ENCODE results near the gene NECAB3.
"Not testable (repeated sequence)": the region's sequence is repeated elsewhere in the genome, so short reads cannot be mapped to it uniquely, and the experiment has no call there.

NECAB3 gene

GRCh38 chr20:33698966-33699365 is 24.7 kb upstream of the NECAB3 start:
- not testable (repeated sequence) for DNase-seq (ENCODE audit: low read depth in 4 of 4, low spot score in 1 of 4)

- no peak for DNase-seq (ENCODE audit: low read depth in 4 of 4, low spot score in 1 of 4)
Observed at GRCh38 chr20:33697129-33697528, 22.9 kb upstream of the NECAB3 start.

GRCh38 chr20:33696448-33696847 is 22.2 kb upstream of the NECAB3 start:
- DNase-seq (ENCODE audit: low read depth in 4 of 4, low spot score in 1 of 4) = no peak

GRCh38 chr20:33694639-33695012 is 20.4 kb upstream of the NECAB3 start:
- DNase-seq (ENCODE audit: low read depth in 4 of 4, low spot score in 1 of 4) = no peak

GRCh38 chr20:33693741-33694638 is 19.8 kb upstream of the NECAB3 start:
- DNase-seq (ENCODE audit: low read depth in 4 of 4, low spot score in 1 of 4) = no peak

- DNase-seq (ENCODE audit: low read depth in 4 of 4, low spot score in 1 of 4) = no peak
Observed at GRCh38 chr20:33693289-33693688, 19.1 kb upstream of the NECAB3 start.

- DNase-seq (ENCODE audit: low read depth in 4 of 4, low spot score in 1 of 4) = peak in 2 of 4 experiments; percentile 28 to 36
Observed at GRCh38 chr20:33689973-33690372, 15.7 kb upstream of the NECAB3 start.

GRCh38 chr20:33689493-33689892 is 15.3 kb upstream of the NECAB3 start:
- DNase-seq (ENCODE audit: low read depth in 4 of 4, low spot score in 1 of 4) = no peak

GRCh38 chr20:33688938-33689424 is 14.8 kb upstream of the NECAB3 start:
- no peak for DNase-seq (ENCODE audit: low read depth in 4 of 4, low spot score in 1 of 4)

GRCh38 chr20:33687993-33688937 is 14.0 kb upstream of the NECAB3 start:
- no peak for DNase-seq (ENCODE audit: low read depth in 4 of 4, low spot score in 1 of 4)

GRCh38 chr20:33687370-33687915 is 13.2 kb upstream of the NECAB3 start:
- no peak for DNase-seq (ENCODE audit: low read depth in 4 of 4, low spot score in 1 of 4)

- no peak for DNase-seq (ENCODE audit: low read depth in 4 of 4, low spot score in 1 of 4)
Observed at GRCh38 chr20:33686984-33687366, 12.7 kb upstream of the NECAB3 start.

GRCh38 chr20:33686100-33686983 is 12.1 kb upstream of the NECAB3 start, which contains the start of gene E2F1:
Gene E2F1 (minus strand): TSS chr20:33686385. CDS start chr20:33686264, 121 bp downstream.
- DNase-seq (ENCODE audit: low read depth in 4 of 4, low spot score in 1 of 4) = peak; percentile 88 to 97 (median 93)

- peak in 3 of 4 experiments; percentile 40 to 79 (median 57) for DNase-seq (ENCODE audit: low read depth in 4 of 4, low spot score in 1 of 4)
Observed at GRCh38 chr20:33685328-33686099, 11.3 kb upstream of the NECAB3 start.

- no peak for DNase-seq (ENCODE audit: low read depth in 4 of 4, low spot score in 1 of 4)
Observed at GRCh38 chr20:33684533-33685327, 10.5 kb upstream of the NECAB3 start.

GRCh38 chr20:33681728-33682353 is 7.6 kb upstream of the NECAB3 start:
- no peak for DNase-seq (ENCODE audit: low read depth in 4 of 4, low spot score in 1 of 4)

- no peak for DNase-seq (ENCODE audit: low read depth in 4 of 4, low spot score in 1 of 4)
Observed at GRCh38 chr20:33681288-33681687, 7.1 kb upstream of the NECAB3 start.

- no peak for DNase-seq (ENCODE audit: low read depth in 4 of 4, low spot score in 1 of 4)
Observed at GRCh38 chr20:33680686-33681085, 6.5 kb upstream of the NECAB3 start.

Measured in stimulated activated CD4-positive, alpha-beta T cell treated with anti-CD3 and anti-CD28 coated beads, Interleukin-1b, Interleukin-23, amount 100 ng/mL, for 24 hours (primary cell).